Activated T-helper 2 cell treated with anti-CD3 and anti-CD28 coated beads, Interferon-gamma antibody, Interleukin-2, Interleukin-4, amounts not matched to agents 10 μg/mL and 5 μg/mL and 100 μg/mL, durations not matched to agents 14 hours and 24 hours and 36 hours (primary cell): Measurements from ENCODE around the gene RPS6KA5. TPM values are rescaled to one million over a fixed set of nuclear protein-coding genes. Genes with fewer than 3 reads are reported as not detected.
"Not testable (repeated sequence)": the region's sequence is repeated elsewhere in the genome, so short reads cannot be mapped to it uniquely, and the experiment has no call there.

Experiments
- DNase-seq: peaks from one replicate; pipeline ENCODE4 v3.0.0; 2021; ENCODE audit warnings: low spot score
- H3K27ac Mint-ChIP-seq: one replicate; pipeline ENCODE4 v1.8.0; 2021; ENCODE audit warnings: mixed read lengths
- H3K27me3 Mint-ChIP-seq: one replicate; pipeline ENCODE4 v1.8.0; 2021; ENCODE audit warnings: low read depth, mixed read lengths
- H3K36me3 Mint-ChIP-seq: one replicate; pipeline ENCODE4 v1.8.0; 2021; ENCODE audit warnings: low read depth, mixed read lengths
- H3K4me1 Mint-ChIP-seq: one replicate; pipeline ENCODE4 v1.8.0; 2021; ENCODE audit warnings: low read depth, mixed read lengths
- H3K4me3 Mint-ChIP-seq: one replicate; pipeline ENCODE4 v1.8.0; 2021; ENCODE audit warnings: low read depth, mild to moderate bottlenecking, moderate library complexity, mixed read lengths
- H3K9me3 Mint-ChIP-seq: one replicate; pipeline ENCODE4 v1.8.0; 2021; ENCODE audit warnings: mixed read lengths
- intact Hi-C: fragments of 100-400 bp; cut with micrococcal nuclease; formaldehyde crosslinking; loops from one replicate; pipeline ENCODE4 v1.15.1; 2023
- total RNA-seq: library from RNA; stranded (reverse); gene quantifications from 2 replicates; pipeline ENCODE4 v1.2.3, GENCODE V29; 2022

Gene RPS6KA5
- total RNA-seq, 1 donor from 2014 or later, result 21.4 TPM

DNA sequence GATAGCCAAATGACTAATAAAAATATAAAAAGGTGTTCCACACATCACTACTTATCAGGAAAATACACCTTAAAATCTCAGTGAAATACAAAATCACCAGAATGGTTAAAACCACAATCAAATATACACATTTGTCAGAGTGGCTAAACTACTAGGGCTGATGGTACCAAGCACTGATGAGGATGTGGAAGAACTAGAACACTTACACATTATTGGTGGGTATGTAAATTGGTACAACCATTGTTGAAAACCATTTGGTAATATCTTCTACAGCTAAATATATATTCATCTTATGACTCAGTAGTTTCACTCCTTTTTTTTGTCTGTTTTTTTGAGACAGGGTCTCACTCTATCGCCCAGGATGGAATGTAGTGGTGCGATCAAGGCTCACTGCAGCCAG, 195.7 kb downstream of the RPS6KA5 start:
- no peaks in the 10 kb centered on the region for H3K4me1 Mint-ChIP-seq
- intact Hi-C loops, result no loop called here
- no peak for DNase-seq
- peaks cover 17% of the 10 kb centered on the region for H3K36me3 Mint-ChIP-seq
- no peak overlapping the region for H3K4me3 Mint-ChIP-seq
- H3K9me3 Mint-ChIP-seq, result no peaks in the 10 kb centered on the region
- no peak overlapping the region for H3K27ac Mint-ChIP-seq
- H3K27me3 Mint-ChIP-seq, result no peaks in the 10 kb centered on the region

DNA sequence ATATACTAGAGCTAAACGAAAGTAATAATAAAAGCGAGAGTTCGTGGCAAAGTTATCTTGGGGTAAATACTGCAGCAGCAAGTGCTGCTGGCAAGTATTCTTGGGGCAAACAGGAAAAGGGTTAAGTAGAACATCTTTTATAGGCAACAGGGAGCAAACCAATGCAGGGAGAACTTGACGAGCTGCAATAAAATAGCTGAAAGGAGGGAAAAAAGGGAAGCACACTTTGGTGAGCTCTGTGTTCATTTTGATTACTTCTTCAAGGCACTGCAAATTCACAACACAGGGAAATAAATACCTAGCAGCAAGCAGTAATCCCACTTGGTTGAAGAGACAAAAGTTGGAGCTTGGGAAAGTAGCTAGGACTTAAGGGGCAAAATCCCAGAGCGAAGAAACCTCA, 201.9 kb downstream of the RPS6KA5 start:
- intact Hi-C loops, result no loop called here
- Mint-ChIP-seq H3K4me3 (no peak overlapping the region), H3K27ac (no peak overlapping the region), H3K4me1 (peaks cover 8% of the 10 kb centered on the region), H3K27me3 (no peaks in the 10 kb centered on the region), H3K9me3 (no peaks in the 10 kb centered on the region), H3K36me3 (peaks cover 21% of the 10 kb centered on the region)
- DNase-seq, result no peak

DNA sequence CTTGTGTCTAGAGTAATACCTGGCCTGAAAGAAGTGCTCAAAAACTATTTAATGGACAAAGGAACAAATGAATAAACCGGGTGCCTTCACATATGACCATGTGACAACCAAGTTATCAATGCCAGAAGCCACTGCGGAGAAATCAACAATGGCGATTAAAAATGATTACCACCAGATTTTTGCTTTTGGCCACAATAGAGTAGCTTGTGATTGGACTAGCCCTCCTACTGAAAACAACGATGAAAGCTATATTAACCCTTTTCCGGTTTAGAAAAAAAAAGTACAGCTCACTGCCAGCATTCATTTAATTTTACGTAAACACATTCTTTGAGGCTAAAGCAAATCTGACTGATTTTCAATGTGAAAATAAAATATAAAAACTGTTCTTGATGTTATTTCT, 202.6 kb downstream of the RPS6KA5 start:
- H3K27ac Mint-ChIP-seq, result no peak overlapping the region
- peaks cover 8% of the 10 kb centered on the region for H3K4me1 Mint-ChIP-seq
- no peaks in the 10 kb centered on the region for H3K9me3 Mint-ChIP-seq
- no peaks in the 10 kb centered on the region for H3K27me3 Mint-ChIP-seq
- no peak overlapping the region for H3K4me3 Mint-ChIP-seq
- no peak for DNase-seq
- peaks cover 21% of the 10 kb centered on the region for H3K36me3 Mint-ChIP-seq
- intact Hi-C loops, result no loop called here

DNA sequence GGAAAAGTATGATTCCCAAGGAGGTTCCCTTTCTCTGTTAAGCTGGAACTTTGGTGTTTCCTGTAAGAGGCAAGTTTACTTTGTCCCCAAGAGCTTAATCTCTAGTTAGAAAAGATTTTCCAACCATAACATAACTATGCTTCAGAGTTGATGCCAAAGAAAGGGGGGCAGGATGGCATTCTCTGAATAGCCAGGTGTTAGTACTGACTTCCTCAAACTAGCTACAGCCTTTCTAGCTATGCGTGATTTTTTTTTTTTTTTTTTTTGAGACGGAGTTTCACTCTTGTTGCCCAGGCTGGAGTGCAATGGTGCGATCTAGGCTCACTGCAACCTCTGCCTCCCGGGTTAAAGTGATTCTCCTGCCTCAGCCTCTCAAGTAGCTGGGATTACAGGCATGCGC, 204.3 kb downstream of the RPS6KA5 start:
- DNase-seq, intact Hi-C loops, H3K9me3 Mint-ChIP-seq, H3K4me1 Mint-ChIP-seq, H3K27me3 Mint-ChIP-seq, H3K4me3 Mint-ChIP-seq, H3K27ac Mint-ChIP-seq: not testable (repeated sequence)
- H3K36me3 Mint-ChIP-seq, result peaks cover 15% of the 10 kb centered on the region

DNA sequence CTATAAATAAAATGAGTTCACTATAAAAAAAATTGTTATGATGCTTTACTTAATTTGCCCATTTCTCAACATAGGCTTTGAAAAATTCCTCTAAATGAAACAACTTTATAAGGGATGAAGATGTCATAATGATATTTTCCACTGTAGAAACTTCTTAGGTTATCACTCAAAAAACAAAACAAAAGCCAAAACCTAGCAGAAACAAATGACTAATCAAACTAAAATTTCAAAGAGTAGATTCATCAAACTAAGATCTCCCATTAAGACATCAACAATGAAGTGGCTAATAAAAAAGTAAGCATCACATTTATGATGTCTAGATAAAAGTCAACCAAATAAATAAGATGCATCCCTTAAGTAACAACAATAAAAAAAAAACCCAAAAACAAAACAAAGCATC, 207.3 kb downstream of the RPS6KA5 start:
- no peaks in the 10 kb centered on the region for H3K9me3 Mint-ChIP-seq

DNA sequence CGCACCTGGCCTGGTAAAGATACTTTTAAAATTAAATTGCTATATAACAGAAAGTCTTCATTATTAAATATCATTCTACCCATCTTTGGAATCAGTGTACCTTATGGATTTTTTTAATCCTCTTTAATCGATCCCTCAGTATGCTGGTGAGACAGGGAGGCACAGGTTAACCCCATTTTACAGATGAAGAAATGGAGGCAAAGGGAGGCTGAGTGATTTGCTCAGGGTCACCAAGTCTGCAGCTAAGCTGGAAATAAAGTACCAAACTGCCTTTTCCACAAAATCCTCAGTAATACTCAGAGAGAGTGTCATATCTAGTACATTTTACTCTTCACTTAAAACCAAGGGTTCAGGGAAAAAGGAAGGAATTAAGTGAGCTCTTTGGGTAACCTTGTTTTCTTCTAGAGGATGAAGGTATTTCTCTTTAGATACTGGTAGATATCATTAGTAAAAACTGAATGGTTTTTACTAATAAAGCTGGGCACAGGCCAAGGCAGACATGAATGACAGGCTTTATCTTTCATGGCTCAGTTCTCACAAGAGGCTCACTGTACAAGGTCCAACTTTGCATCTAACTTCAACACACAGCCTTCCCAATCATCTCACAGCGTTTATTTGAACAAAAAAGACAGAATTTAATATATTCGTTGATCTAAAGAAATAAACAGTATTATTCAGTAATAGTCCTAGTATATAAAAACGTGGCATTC, 209.0 kb downstream of the RPS6KA5 start:
- Mint-ChIP-seq H3K9me3 (no peaks in the 10 kb centered on the region), H3K4me1 (no peaks in the 10 kb centered on the region), H3K27ac (no peak overlapping the region), H3K4me3 (no peak overlapping the region), H3K36me3 (peaks cover 3% of the 10 kb centered on the region), H3K27me3 (no peaks in the 10 kb centered on the region)
- DNase-seq, result no peak
- intact Hi-C loops, result no loop called here

More for the DNA sequence above, 207.3 kb downstream of the RPS6KA5 start:
- Mint-ChIP-seq H3K27me3 (no peaks in the 10 kb centered on the region), H3K36me3 (peaks cover 7% of the 10 kb centered on the region), H3K4me1 (no peaks in the 10 kb centered on the region), H3K4me3 (no peak overlapping the region), H3K27ac (no peak overlapping the region)
- intact Hi-C loops, result no loop called here
- DNase-seq, result no peak

DNA sequence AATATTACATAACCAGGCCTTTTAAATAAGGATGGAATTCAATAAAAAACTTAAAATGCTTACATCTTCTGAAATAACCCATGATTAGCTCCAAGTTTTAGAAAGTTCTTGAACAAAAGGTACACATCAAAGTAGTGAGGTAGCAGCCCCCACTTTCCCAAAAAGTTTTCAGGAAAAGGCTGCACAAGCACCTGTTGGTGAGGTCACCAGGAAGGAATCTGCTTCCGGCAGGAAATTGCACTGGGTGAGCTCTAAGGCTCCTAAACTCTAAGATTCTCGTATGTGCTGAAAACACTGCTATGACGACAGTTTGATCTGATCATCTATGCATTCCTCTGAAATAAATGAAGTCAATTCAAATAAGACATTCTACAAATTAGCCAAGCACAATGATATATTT, 210.0 kb downstream of the RPS6KA5 start:
- Mint-ChIP-seq H3K27ac (no peak overlapping the region), H3K4me1 (no peaks in the 10 kb centered on the region), H3K4me3 (no peak overlapping the region), H3K36me3 (peaks cover 3% of the 10 kb centered on the region), H3K27me3 (no peaks in the 10 kb centered on the region), H3K9me3 (no peaks in the 10 kb centered on the region)
- DNase-seq, result no peak
- intact Hi-C loops, result no loop called here

DNA sequence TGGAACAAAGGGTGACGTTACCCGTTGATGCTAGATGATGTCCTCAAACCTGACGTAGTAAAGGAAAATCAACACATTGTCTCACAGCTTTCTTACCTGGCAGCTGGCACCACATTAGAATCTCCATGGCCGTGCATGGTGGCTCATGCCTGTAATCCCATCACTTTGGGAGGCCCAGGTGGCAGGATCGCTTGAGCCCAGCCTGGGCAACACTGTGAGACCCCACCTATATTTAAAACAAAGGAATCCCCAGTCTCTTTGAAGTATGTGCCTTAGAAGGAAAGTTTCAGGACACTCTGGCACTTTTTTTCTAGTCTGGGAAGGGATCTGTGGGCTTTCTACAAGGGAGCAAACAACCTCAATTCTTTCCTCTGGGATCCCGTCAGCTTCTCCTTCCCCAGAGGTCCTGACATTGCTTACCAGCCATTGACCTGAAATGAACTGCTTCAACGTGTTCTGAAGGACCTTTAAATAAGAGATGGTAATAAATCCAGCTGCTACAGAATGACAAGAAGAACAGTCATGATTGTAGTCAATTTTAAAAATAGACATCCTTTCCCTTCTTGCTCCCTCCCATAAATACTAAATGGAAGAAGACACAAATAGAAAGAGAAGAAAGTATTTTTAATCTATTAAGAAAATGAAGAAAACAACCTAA, 210.5 kb downstream of the RPS6KA5 start:
- H3K4me1 Mint-ChIP-seq, result no peaks in the 10 kb centered on the region
- H3K27ac Mint-ChIP-seq, result no peak overlapping the region
- no peaks in the 10 kb centered on the region for H3K9me3 Mint-ChIP-seq
- no peaks in the 10 kb centered on the region for H3K27me3 Mint-ChIP-seq
- H3K36me3 Mint-ChIP-seq, result no peaks in the 10 kb centered on the region
- DNase-seq, result no peak
- intact Hi-C loops, result no loop called here
- no peak overlapping the region for H3K4me3 Mint-ChIP-seq

DNA sequence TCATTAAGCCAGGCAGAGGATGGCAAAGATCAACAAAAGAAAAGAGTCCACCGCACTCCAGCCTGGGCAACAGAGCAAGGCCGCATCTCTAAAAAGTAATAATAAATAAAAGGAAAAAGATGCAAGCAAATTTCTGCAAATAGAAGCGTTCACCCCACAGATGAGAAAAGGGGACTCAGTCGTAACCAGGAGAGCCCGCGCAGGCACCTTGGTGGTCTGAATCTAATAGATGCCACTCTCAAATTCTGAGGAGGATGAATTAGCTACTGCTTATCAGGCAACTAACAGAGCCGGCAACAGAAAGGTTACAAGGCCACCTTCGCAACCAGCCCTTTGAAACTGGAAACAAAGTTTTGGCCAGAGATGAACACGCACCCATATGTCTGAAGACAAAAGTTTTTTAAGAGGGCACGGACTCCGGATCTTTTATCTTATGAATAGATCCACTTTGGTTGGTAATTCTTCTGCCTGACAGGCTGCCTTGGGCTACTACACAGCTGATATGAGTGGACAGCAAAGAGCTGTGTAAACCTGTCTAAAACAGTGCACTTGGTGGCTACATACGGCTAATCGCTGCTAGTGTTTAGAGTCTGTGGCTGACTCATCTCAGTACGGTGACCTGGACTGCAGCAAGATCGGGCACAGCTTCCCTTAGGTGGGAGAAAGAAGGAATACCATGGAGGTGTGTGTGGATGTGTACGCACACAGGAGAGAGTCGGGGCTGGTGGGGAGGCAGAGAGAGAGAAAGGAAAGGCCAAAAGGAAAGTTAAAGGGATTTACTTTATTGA, 211.3 kb downstream of the RPS6KA5 start:
- Mint-ChIP-seq H3K36me3 (no peaks in the 10 kb centered on the region), H3K4me3 (no peak overlapping the region), H3K9me3 (no peaks in the 10 kb centered on the region), H3K4me1 (no peaks in the 10 kb centered on the region), H3K27ac (no peak overlapping the region), H3K27me3 (no peaks in the 10 kb centered on the region)
- intact Hi-C loops, result no loop called here
- no peak for DNase-seq

DNA sequence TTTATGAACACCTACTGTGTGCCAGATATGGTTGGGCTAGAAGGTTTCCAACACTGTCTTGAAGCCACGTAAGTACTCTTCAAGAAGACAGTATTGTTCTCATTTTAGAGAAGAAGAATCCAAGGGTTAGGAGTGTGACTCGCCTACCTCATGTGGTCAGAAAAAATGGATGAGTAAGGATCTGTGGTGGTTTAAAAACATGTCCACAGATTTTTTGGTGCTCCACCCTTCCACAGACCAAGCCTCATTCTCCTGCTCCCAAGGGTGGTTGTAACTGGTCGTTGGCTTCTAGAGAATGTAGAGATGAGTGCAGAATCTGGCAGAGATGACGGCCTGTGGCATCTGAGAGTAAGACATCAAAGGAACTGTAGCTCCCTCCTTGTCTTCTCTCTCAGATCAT, 213.9 kb downstream of the RPS6KA5 start:
- H3K27ac Mint-ChIP-seq, result no peak overlapping the region

DNA sequence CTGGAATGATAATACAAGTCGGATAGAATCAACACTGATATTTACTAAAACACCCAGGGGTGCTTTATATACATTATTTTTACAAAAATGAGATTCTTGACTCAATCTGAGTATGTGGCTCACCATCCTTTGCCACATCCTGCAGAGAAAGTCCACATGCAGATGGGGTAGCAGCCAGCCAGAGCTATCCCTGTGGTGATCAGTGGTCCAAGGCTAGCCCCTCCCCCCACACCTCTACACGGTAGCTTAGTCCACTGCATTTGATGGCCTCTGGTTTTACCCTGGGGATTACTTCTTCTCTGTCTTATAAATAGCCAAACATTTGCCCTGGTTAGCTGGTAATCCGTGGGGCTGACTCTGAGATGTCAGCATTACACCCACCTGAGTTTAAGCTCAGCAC, 216.1 kb downstream of the RPS6KA5 start:
- Mint-ChIP-seq H3K27me3 (peaks cover 1% of the 10 kb centered on the region), H3K27ac (no peak overlapping the region), H3K4me3 (no peak overlapping the region), H3K4me1 (peaks cover 5% of the 10 kb centered on the region), H3K36me3 (no peaks in the 10 kb centered on the region), H3K9me3 (no peaks in the 10 kb centered on the region)
- intact Hi-C loops, result no loop called here
- DNase-seq, result no peak

More for the DNA sequence above, 213.9 kb downstream of the RPS6KA5 start:
- DNase-seq, result no peak
- intact Hi-C loops, result no loop called here
- H3K9me3 Mint-ChIP-seq, result no peaks in the 10 kb centered on the region
- H3K4me3 Mint-ChIP-seq, result no peak overlapping the region
- H3K4me1 Mint-ChIP-seq, result peaks cover 5% of the 10 kb centered on the region
- no peaks in the 10 kb centered on the region for H3K27me3 Mint-ChIP-seq
- H3K36me3 Mint-ChIP-seq, result no peaks in the 10 kb centered on the region

DNA sequence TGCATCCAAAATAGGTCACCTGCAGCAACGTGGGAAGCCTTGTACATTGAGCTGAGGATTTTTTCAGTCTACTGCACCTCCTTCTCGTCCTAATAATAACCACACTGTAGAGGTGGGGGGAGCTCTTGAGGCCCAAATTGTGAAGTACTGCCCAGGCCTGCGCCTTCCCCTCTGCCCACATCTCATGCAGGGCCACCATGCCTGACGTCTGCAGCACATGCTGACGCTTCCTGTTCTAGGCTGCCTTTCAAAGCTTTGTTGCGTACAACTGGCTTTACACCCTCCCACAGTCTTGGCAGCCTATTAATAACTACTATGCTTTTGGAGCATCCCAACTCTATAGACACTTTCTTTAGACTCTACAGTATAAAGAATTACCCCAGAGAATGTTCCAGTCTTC, 217.7 kb downstream of the RPS6KA5 start:
- Mint-ChIP-seq H3K4me1 (peaks cover 5% of the 10 kb centered on the region), H3K4me3 (no peak overlapping the region), H3K27ac (no peak overlapping the region), H3K36me3 (no peaks in the 10 kb centered on the region), H3K27me3 (peaks cover 1% of the 10 kb centered on the region), H3K9me3 (no peaks in the 10 kb centered on the region)
- DNase-seq, result no peak
- intact Hi-C loops, result no loop called here

DNA sequence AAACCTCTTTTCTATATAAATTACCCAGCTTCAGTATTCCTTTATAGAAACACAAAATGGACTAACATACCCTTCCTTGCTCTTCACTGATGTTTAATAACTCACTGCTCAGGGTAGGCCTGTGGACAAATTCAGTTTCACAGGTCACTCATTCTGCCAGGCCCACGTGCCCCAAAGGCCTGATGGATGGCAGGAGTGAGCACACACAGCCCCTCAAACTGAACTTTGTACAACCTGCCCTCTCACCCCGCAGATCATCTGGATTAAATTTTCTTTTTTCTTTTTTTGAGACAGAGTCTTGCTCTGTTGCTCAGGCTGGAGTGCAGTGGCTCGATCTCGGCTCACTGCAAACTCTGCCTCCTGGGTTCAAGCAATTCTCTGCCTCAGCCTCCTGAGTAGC, 219.8 kb downstream of the RPS6KA5 start:
- DNase-seq, H3K27me3 Mint-ChIP-seq: not testable (repeated sequence)

More for the DNA sequence above, 219.8 kb downstream of the RPS6KA5 start:
- intact Hi-C loops, H3K36me3 Mint-ChIP-seq, H3K4me3 Mint-ChIP-seq, H3K27ac Mint-ChIP-seq, H3K9me3 Mint-ChIP-seq: not testable (repeated sequence)
- peaks cover 16% of the 10 kb centered on the region for H3K4me1 Mint-ChIP-seq
